WTC11 (cell line): ENCODE data around the gene CYP27A1. TPM values are rescaled to one million over a fixed set of nuclear protein-coding genes. Genes with fewer than 3 reads are reported as not detected.

Experiments
- ATAC-seq: fragments of 200-7000 bp; cut with Tn5 transposase; 2 replicates; pipeline ENCODE4 v1.10.0; 2021; ENCODE audit warnings: mild to moderate bottlenecking, moderate library complexity
- CTCF ChIA-PET: fragments of 300-600 bp; sonication (Branson Sonifier 250); formaldehyde crosslinking; loops from one replicate; lab custom pipeline; 2021; ENCODE audit warnings: antibody characterized with exemption; lab: Charles Lee
- POLR2A ChIA-PET: fragments of 350-600 bp; sonication (Branson Sonifier 250); formaldehyde crosslinking; loops from one replicate; lab custom pipeline; 2021; ENCODE audit warnings: antibody characterized with exemption; lab: Charles Lee
- DNase-seq: peaks from one replicate; pipeline ENCODE4 v3.0.0; 2021; ENCODE audit warnings: low spot score
- H3K27ac Mint-ChIP-seq: 2 replicates; pipeline ENCODE4 v1.8.0; 2021; ENCODE audit warnings: mixed read lengths
- H3K27me3 Mint-ChIP-seq: 2 replicates; pipeline ENCODE4 v1.8.0; 2021; ENCODE audit warnings: low read depth, mild to moderate bottlenecking, moderate library complexity, mixed read lengths
- H3K36me3 Mint-ChIP-seq: 2 replicates; pipeline ENCODE4 v1.8.0; 2021; ENCODE audit warnings: mixed read lengths
- H3K4me1 Mint-ChIP-seq: 2 replicates; pipeline ENCODE4 v1.8.0; 2022; ENCODE audit warnings: mixed read lengths
- H3K4me3 Mint-ChIP-seq: 2 replicates; pipeline ENCODE4 v1.8.0; 2021; ENCODE audit warnings: mild to moderate bottlenecking, moderate library complexity, mixed read lengths
- H3K9me3 Mint-ChIP-seq: 2 replicates; pipeline ENCODE4 v1.8.0; 2021; ENCODE audit warnings: mixed read lengths
- EMX1 ChIP-seq: fragments of 250-450 bp; sonication (Bioruptor Pico); IDR thresholded peaks from 2 replicates; pipeline ENCODE4 v1.8.0; 2021; ENCODE audit warnings: mild to moderate bottlenecking
- ESRRA ChIP-seq: sonication (generic); formaldehyde crosslinking; IDR thresholded peaks from 2 replicates; pipeline ENCODE4 v1.8.1; 2022; ENCODE audit warnings: mild to moderate bottlenecking, missing genetic modification reagents, borderline replicate concordance
- GABPB1 ChIP-seq: sonication (generic); formaldehyde crosslinking; IDR thresholded peaks from 2 replicates; pipeline ENCODE4 v1.8.1; 2023; ENCODE audit warnings: mild to moderate bottlenecking, missing genetic modification reagents
- MYBL2 ChIP-seq: sonication (generic); formaldehyde crosslinking; IDR thresholded peaks from 2 replicates; pipeline ENCODE4 v1.8.1; 2023; ENCODE audit warnings: mild to moderate bottlenecking, moderate library complexity, missing genetic modification reagents
- NFE2L1 ChIP-seq: sonication (generic); formaldehyde crosslinking; IDR thresholded peaks from 2 replicates; pipeline ENCODE4 v1.8.1; 2023; ENCODE audit warnings: missing genetic modification reagents
- RORB ChIP-seq: fragments of 250-450 bp; sonication (Bioruptor Pico); IDR thresholded peaks from 2 replicates; pipeline ENCODE4 v1.9.0; 2021; ENCODE audit warnings: mild to moderate bottlenecking
- total RNA-seq: library from RNA; stranded (reverse); gene quantifications from 3 replicates; pipeline ENCODE4 v1.2.3, GENCODE V29; 2021
- TF ChIP-seq, protein P1 (sequence below): sonication (generic); formaldehyde crosslinking; IDR thresholded peaks from 2 replicates; pipeline ENCODE4 v1.8.1; 2022; ENCODE audit warnings: mild to moderate bottlenecking, missing genetic modification reagents, moderate library complexity, borderline replicate concordance
- TF ChIP-seq, protein P2 (sequence below): sonication (generic); formaldehyde crosslinking; IDR thresholded peaks from 2 replicates; pipeline ENCODE4 v1.8.0; 2022; ENCODE audit warnings: mild to moderate bottlenecking, missing genetic modification reagents
- TF ChIP-seq, protein P3 (sequence below): sonication (generic); formaldehyde crosslinking; IDR thresholded peaks from 2 replicates; pipeline ENCODE4 v1.8.1; 2023; ENCODE audit warnings: mild to moderate bottlenecking, missing genetic modification reagents
- TF ChIP-seq, protein P4 (sequence below): sonication (generic); formaldehyde crosslinking; IDR thresholded peaks from 2 replicates; pipeline ENCODE4 v1.8.0; 2023; ENCODE audit warnings: missing genetic modification reagents
- TF ChIP-seq, protein P5 (sequence below): sonication (generic); formaldehyde crosslinking; IDR thresholded peaks from 2 replicates; pipeline ENCODE4 v1.8.1; 2023; ENCODE audit warnings: mild to moderate bottlenecking, missing genetic modification reagents, moderate library complexity

The CYP27A1 gene
- total RNA-seq, 1 experiment from 2014 or later, result 5.6 TPM

DNA sequence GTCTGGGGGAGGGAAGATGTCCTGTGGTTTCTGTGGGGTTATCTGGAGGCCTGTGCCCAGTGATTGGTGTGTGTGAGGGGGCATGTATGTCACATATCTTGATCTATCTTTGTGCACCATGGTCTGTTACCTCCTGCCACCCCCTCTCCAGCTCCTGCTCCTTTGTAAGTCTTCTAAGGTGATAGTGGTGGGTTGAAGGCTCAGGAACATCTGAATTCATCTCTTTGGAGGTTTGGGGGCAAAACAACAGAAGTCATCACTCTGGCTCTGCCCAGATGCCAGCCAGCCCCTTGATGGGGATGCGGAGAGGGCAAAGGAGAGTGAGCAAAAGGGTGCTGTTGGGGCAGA is 74.9 kb downstream of the CYP27A1 start:
- no peak overlapping the region for H3K4me3 Mint-ChIP-seq
- peaks cover 62% of the 10 kb centered on the region for H3K4me1 Mint-ChIP-seq
- TF ChIP-seq, protein P1, sequence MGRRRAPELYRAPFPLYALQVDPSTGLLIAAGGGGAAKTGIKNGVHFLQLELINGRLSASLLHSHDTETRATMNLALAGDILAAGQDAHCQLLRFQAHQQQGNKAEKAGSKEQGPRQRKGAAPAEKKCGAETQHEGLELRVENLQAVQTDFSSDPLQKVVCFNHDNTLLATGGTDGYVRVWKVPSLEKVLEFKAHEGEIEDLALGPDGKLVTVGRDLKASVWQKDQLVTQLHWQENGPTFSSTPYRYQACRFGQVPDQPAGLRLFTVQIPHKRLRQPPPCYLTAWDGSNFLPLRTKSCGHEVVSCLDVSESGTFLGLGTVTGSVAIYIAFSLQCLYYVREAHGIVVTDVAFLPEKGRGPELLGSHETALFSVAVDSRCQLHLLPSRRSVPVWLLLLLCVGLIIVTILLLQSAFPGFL (CRISPR knock-in tag), result no peak
- TF ChIP-seq, protein P2, sequence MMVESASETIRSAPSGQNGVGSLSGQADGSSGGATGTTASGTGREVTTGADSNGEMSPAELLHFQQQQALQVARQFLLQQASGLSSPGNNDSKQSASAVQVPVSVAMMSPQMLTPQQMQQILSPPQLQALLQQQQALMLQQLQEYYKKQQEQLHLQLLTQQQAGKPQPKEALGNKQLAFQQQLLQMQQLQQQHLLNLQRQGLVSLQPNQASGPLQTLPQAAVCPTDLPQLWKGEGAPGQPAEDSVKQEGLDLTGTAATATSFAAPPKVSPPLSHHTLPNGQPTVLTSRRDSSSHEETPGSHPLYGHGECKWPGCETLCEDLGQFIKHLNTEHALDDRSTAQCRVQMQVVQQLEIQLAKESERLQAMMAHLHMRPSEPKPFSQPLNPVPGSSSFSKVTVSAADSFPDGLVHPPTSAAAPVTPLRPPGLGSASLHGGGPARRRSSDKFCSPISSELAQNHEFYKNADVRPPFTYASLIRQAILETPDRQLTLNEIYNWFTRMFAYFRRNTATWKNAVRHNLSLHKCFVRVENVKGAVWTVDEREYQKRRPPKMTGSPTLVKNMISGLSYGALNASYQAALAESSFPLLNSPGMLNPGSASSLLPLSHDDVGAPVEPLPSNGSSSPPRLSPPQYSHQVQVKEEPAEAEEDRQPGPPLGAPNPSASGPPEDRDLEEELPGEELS (CRISPR knock-in tag), result no peak
- TF ChIP-seq RORB (CRISPR knock-in tag) (no peak), EMX1 (CRISPR knock-in tag) (no peak), NFE2L1 (CRISPR knock-in tag) (no peak)

DNA sequence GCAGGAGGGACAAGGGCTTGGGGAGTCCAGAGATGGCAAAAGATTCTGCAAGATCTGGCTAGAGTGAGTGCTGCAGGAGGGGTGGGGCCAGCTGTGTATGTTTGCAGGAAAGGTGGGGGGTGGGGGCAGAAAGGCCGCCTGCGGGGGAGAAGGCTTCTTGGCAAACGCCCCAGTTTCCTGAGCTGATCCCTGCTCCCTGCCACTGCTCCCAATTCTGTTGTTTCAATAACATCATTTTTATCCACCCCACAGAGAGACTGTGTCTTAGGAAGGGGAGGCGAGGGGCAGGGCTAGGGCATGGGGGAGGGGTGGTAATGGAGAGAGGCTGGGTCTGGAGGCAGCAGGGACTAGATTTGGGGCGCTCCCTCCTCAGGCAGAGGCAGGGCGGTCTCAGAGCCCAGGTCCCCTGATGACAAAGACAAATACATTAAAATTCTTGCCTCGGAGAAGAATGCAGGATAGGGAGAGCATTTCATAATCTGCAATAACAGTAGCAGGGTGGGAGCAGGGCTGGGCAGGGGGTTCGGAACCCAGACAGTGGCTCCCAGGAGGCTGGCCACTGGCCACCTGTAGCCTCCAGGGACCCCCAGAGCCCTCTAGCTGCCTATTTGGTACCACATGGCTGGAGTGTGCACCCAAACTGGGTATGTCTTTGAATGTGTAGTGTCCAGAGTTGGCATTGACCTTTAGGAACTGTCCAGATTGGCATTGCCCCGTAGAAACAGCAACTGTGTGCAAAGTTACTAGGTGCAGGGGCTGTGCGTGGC is 75.6 kb downstream of the CYP27A1 start:
- Mint-ChIP-seq H3K27me3 (peaks cover 97% of the 10 kb centered on the region), H3K4me1 (peaks cover 62% of the 10 kb centered on the region), H3K4me3 (no peak overlapping the region), H3K36me3 (no peaks in the 10 kb centered on the region), H3K27ac (no peak overlapping the region), H3K9me3 (no peaks in the 10 kb centered on the region)
- ChIA-PET CTCF (interaction anchor here (0.7 to 4.8 kb wide), 7 partner anchors 10 to 172 kb away, joined by 3 to 39 read pairs (median 4); no protein-coding TSS in a partner anchor), POLR2A (interaction anchor here (1.0 kb wide), 1 partner anchor 13 kb away, joined by 3 read pairs; no protein-coding TSS in a partner anchor)
- ATAC-seq, result no peak
- TF ChIP-seq, protein P3, sequence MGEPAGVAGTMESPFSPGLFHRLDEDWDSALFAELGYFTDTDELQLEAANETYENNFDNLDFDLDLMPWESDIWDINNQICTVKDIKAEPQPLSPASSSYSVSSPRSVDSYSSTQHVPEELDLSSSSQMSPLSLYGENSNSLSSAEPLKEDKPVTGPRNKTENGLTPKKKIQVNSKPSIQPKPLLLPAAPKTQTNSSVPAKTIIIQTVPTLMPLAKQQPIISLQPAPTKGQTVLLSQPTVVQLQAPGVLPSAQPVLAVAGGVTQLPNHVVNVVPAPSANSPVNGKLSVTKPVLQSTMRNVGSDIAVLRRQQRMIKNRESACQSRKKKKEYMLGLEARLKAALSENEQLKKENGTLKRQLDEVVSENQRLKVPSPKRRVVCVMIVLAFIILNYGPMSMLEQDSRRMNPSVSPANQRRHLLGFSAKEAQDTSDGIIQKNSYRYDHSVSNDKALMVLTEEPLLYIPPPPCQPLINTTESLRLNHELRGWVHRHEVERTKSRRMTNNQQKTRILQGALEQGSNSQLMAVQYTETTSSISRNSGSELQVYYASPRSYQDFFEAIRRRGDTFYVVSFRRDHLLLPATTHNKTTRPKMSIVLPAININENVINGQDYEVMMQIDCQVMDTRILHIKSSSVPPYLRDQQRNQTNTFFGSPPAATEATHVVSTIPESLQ, result no peak
- TF ChIP-seq, protein P4, sequence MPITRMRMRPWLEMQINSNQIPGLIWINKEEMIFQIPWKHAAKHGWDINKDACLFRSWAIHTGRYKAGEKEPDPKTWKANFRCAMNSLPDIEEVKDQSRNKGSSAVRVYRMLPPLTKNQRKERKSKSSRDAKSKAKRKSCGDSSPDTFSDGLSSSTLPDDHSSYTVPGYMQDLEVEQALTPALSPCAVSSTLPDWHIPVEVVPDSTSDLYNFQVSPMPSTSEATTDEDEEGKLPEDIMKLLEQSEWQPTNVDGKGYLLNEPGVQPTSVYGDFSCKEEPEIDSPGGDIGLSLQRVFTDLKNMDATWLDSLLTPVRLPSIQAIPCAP (CRISPR knock-in tag), result no peak
- TF ChIP-seq MYBL2 (CRISPR knock-in tag) (no peak), ESRRA (CRISPR knock-in tag) (no peak), GABPB1 (CRISPR knock-in tag) (no peak)
- DNase-seq, result no peak

More for the DNA sequence above, 74.9 kb downstream of the CYP27A1 start:
- DNase-seq (no peak), ATAC-seq (no peak)
- CTCF ChIA-PET, result interaction anchor here (0.7 to 1.1 kb wide), 2 partner anchors 19 to 41 kb away, joined by 4 to 6 read pairs; no protein-coding TSS in a partner anchor
- no peaks in the 10 kb centered on the region for H3K9me3 Mint-ChIP-seq
- no peaks in the 10 kb centered on the region for H3K36me3 Mint-ChIP-seq
- no peak overlapping the region for H3K27ac Mint-ChIP-seq
- H3K27me3 Mint-ChIP-seq, result peaks cover 91% of the 10 kb centered on the region
- POLR2A ChIA-PET, result interaction anchor here (1.0 kb wide), 1 partner anchor 13 kb away, joined by 3 read pairs; no protein-coding TSS in a partner anchor

DNA sequence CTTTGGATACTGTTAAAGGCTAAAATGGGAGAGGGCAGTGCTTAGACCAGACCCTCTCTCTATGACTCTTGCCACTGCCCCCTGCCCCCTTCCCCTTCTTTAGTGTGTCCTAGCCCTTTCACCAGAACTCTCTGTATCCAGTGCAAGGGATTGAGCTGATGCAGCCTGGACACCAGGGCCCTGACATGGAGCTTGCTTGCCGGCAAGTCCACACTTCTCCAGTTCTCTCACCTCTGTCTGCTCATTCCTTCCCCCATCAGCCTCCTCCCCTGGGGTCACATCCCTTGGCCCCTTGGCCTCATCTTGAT is 76.1 kb downstream of the CYP27A1 start:
- CTCF ChIA-PET, result interaction anchor here (1.0 to 4.8 kb wide), 5 partner anchors 11 to 172 kb away, joined by 3 to 39 read pairs (median 4); no protein-coding TSS in a partner anchor
- DNase-seq, result no peak
- Mint-ChIP-seq H3K4me3 (no peak overlapping the region), H3K4me1 (peaks cover 60% of the 10 kb centered on the region), H3K27ac (no peak overlapping the region), H3K9me3 (no peaks in the 10 kb centered on the region), H3K27me3 (peaks cover 97% of the 10 kb centered on the region), H3K36me3 (no peaks in the 10 kb centered on the region)
- TF ChIP-seq, protein P5, sequence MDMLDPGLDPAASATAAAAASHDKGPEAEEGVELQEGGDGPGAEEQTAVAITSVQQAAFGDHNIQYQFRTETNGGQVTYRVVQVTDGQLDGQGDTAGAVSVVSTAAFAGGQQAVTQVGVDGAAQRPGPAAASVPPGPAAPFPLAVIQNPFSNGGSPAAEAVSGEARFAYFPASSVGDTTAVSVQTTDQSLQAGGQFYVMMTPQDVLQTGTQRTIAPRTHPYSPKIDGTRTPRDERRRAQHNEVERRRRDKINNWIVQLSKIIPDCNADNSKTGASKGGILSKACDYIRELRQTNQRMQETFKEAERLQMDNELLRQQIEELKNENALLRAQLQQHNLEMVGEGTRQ (CRISPR knock-in tag), result no peak
- no peak for ATAC-seq
- POLR2A ChIA-PET, result no interaction called here
